GM12892 (cell line): ENCODE measurements around the gene KCTD13.

Source experiments
- POLR2A ChIP-seq: IDR thresholded peaks from 2 replicates; pipeline ENCODE4 v1.6.1; 2011; ENCODE audit warnings: low read depth, low read length, control low read depth
- POLR2AphosphoS5 ChIP-seq: IDR thresholded peaks from 2 replicates; pipeline ENCODE4 v1.6.1; 2011; ENCODE audit warnings: low read depth, low read length, control low read depth

DNA sequence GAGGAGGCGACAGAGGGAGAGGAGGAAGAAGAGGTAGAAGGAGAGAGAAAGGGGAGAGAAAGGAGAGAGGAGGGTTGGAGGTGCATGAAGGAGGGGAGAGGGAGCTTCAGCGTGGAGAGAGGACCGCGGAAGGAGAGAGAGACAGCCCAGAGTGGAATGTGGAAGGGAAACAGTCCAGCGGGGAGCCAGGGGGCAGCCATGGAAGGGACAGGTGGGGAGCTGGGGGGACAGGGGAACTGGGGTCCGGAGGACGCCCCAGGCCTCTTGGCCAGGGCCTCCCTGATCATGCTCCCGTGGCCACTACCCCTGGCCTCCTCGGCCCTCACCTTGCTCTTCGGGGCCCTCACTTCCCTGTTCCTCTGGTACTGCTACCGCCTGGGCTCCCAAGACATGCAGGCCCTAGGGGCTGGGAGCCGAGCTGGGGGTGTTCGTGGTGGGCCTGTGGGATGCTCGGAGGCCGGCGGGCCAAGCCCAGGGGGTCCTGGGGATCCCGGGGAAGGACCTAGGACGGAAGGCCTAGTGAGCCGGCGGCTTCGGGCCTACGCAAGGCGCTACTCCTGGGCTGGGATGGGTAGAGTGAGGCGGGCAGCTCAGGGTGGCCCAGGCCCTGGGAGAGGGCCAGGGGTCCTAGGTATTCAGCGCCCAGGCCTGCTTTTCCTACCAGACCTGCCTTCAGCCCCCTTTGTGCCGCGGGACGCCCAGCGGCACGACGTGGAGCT lies 25.0 kb downstream of the KCTD13 start:
- no peak for TF ChIP-seq POLR2A
- no peak for TF ChIP-seq POLR2AphosphoS5
